ENCODE data around the gene DENND2A.

DENND2A gene

GRCh38 chr7:140640060-140640637 lies 464 bp downstream of the DENND2A start:
- Histone ChIP-seq H3K36me3 (ENCODE audit: control insufficient read depth in 4 of 4, insufficient read depth in 4 of 4, low read length in 3 of 4) (no peaks in the 10 kb centered on the region), H3K9me3 (ENCODE audit: control extremely low read depth in 1 of 5, control insufficient read depth in 4 of 5, insufficient read depth in 2 of 5, low read depth in 1 of 5, low read length in 4 of 5) (no peaks in the 10 kb centered on the region), H3K4me1 (ENCODE audit: control extremely low read depth in 1 of 4, control insufficient read depth in 4 of 4, insufficient read depth in 4 of 4, low read length in 3 of 4) (peaks cover 0 to 20% (median 15%) of the 10 kb centered on the region in 4 experiments), H3K27me3 (replicated peaks in 2 of 5; ENCODE audit: control insufficient read depth in 4 of 5, insufficient read depth in 5 of 5, low read length in 4 of 5) (peaks cover 0 to 74% (median 36%) of the 10 kb centered on the region in 5 experiments), H3K27ac (ENCODE audit: insufficient read depth in 1 of 2, low read depth in 1 of 2, low read length in 2 of 2, poor library complexity in 1 of 2, severe bottlenecking in 2 of 2) (no peak overlapping the region), H3K4me3 (ENCODE audit: control insufficient read depth in 1 of 7, extremely low read depth in 1 of 7, insufficient read depth in 4 of 7, low read depth in 2 of 7, low read length in 6 of 7) (peak overlapping the region; percentile 2 to 75 (median 51))
- ChIA-PET CTCF (interaction anchor here (0.9 to 1.2 kb wide), 3 partner anchors 13 to 29 kb away, joined by 3 read pairs; no protein-coding TSS in a partner anchor), POLR2A (no interaction called here)
- 0% methylated on average over 19 of the region's 74 CpGs for WGBS (ENCODE audit: insufficient coverage)
- peak in 2 of 3 donors; percentile 24 to 53 for DNase-seq

- DNase-seq, result peak; percentile 52 to 76 (median 72)
- 2% methylated on average over 6 of the region's 15 CpGs for WGBS (ENCODE audit: insufficient coverage)
- ChIA-PET POLR2A (no interaction called here), CTCF (interaction anchor here (0.9 to 1.4 kb wide), 3 partner anchors 13 to 17 kb away, joined by 3 read pairs; no protein-coding TSS in a partner anchor)
- H3K36me3 ChIP-seq (ENCODE audit: control insufficient read depth in 4 of 4, insufficient read depth in 4 of 4, low read length in 3 of 4), result no peaks in the 10 kb centered on the region
- no peak overlapping the region for H3K27ac ChIP-seq (ENCODE audit: insufficient read depth in 1 of 2, low read depth in 1 of 2, low read length in 2 of 2, poor library complexity in 1 of 2, severe bottlenecking in 2 of 2)
- peaks cover 0 to 20% (median 15%) of the 10 kb centered on the region in 4 experiments for H3K4me1 ChIP-seq (ENCODE audit: control extremely low read depth in 1 of 4, control insufficient read depth in 4 of 4, insufficient read depth in 4 of 4, low read length in 3 of 4)
- H3K9me3 ChIP-seq (ENCODE audit: control extremely low read depth in 1 of 5, control insufficient read depth in 4 of 5, insufficient read depth in 2 of 5, low read depth in 1 of 5, low read length in 4 of 5), result no peaks in the 10 kb centered on the region
- peaks cover 0 to 71% (median 36%) of the 10 kb centered on the region in 5 experiments for H3K27me3 ChIP-seq (replicated peaks in 2 of 5; ENCODE audit: control insufficient read depth in 4 of 5, insufficient read depth in 5 of 5, low read length in 4 of 5)
- peak overlapping the region in 6 of 7 experiments; percentile 34 to 75 (median 58) for H3K4me3 ChIP-seq (ENCODE audit: control insufficient read depth in 1 of 7, extremely low read depth in 1 of 7, insufficient read depth in 4 of 7, low read depth in 2 of 7, low read length in 6 of 7)
Observed at GRCh38 chr7:140639366-140640053, 1.1 kb downstream of the DENND2A start.

GRCh38 chr7:140638173-140638791 lies 2.3 kb downstream of the DENND2A start:
- Histone ChIP-seq H3K4me1 (ENCODE audit: control extremely low read depth in 1 of 4, control insufficient read depth in 4 of 4, insufficient read depth in 4 of 4, low read length in 3 of 4) (peaks cover 0 to 20% (median 15%) of the 10 kb centered on the region in 4 experiments), H3K4me3 (ENCODE audit: control insufficient read depth in 1 of 7, extremely low read depth in 1 of 7, insufficient read depth in 4 of 7, low read depth in 2 of 7, low read length in 6 of 7) (no peak overlapping the region), H3K27ac (ENCODE audit: insufficient read depth in 1 of 2, low read depth in 1 of 2, low read length in 2 of 2, poor library complexity in 1 of 2, severe bottlenecking in 2 of 2) (no peak overlapping the region), H3K36me3 (ENCODE audit: control insufficient read depth in 4 of 4, insufficient read depth in 4 of 4, low read length in 3 of 4) (no peaks in the 10 kb centered on the region), H3K9me3 (ENCODE audit: control extremely low read depth in 1 of 5, control insufficient read depth in 4 of 5, insufficient read depth in 2 of 5, low read depth in 1 of 5, low read length in 4 of 5) (no peaks in the 10 kb centered on the region), H3K27me3 (replicated peaks in 2 of 5; ENCODE audit: control insufficient read depth in 4 of 5, insufficient read depth in 5 of 5, low read length in 4 of 5) (peaks cover 0 to 64% (median 36%) of the 10 kb centered on the region in 5 experiments)
- DNase-seq, result no peak
- WGBS (ENCODE audit: insufficient coverage), result 100% methylated on average over 5 of the region's 6 CpGs
- POLR2A ChIA-PET, result no interaction called here
- CTCF ChIA-PET, result interaction anchor here (1.2 to 1.4 kb wide), 2 partner anchors 13 to 15 kb away, joined by 3 to 4 read pairs; no protein-coding TSS in a partner anchor

GRCh38 chr7:140637400-140637799 lies 3.2 kb downstream of the DENND2A start:
- CTCF ChIA-PET, result interaction anchor here (1.2 kb wide), 1 partner anchor 16 kb away, joined by 4 read pairs; no protein-coding TSS in a partner anchor

GRCh38 chr7:140635816-140636215 lies 4.8 kb downstream of the DENND2A start:
- no peak for DNase-seq
- Histone ChIP-seq H3K9me3 (ENCODE audit: control extremely low read depth in 1 of 5, control insufficient read depth in 4 of 5, insufficient read depth in 2 of 5, low read depth in 1 of 5, low read length in 4 of 5) (no peaks in the 10 kb centered on the region), H3K27me3 (replicated peaks in 2 of 5; ENCODE audit: control insufficient read depth in 4 of 5, insufficient read depth in 5 of 5, low read length in 4 of 5) (peaks cover 0 to 47% (median 26%) of the 10 kb centered on the region in 5 experiments), H3K4me1 (ENCODE audit: control extremely low read depth in 1 of 4, control insufficient read depth in 4 of 4, insufficient read depth in 4 of 4, low read length in 3 of 4) (peaks cover 0 to 14% (median 11%) of the 10 kb centered on the region in 4 experiments), H3K4me3 (ENCODE audit: control insufficient read depth in 1 of 7, extremely low read depth in 1 of 7, insufficient read depth in 4 of 7, low read depth in 2 of 7, low read length in 6 of 7) (no peak overlapping the region), H3K36me3 (ENCODE audit: control insufficient read depth in 4 of 4, insufficient read depth in 4 of 4, low read length in 3 of 4) (no peaks in the 10 kb centered on the region), H3K27ac (ENCODE audit: insufficient read depth in 1 of 2, low read depth in 1 of 2, low read length in 2 of 2, poor library complexity in 1 of 2, severe bottlenecking in 2 of 2) (no peak overlapping the region)
- ChIA-PET CTCF (interaction anchor here (0.9 to 1.0 kb wide), 2 partner anchors 17 to 117 kb away, joined by 3 read pairs; no protein-coding TSS in a partner anchor), POLR2A (no interaction called here)
- 100% methylated on average over 4 of the region's 5 CpGs for WGBS (ENCODE audit: insufficient coverage)

More at GRCh38 chr7:140637400-140637799, 3.2 kb downstream of the DENND2A start:
- 81% methylated on average over 3 of the region's 3 CpGs for WGBS (ENCODE audit: insufficient coverage)
- H3K4me3 ChIP-seq (ENCODE audit: control insufficient read depth in 1 of 7, extremely low read depth in 1 of 7, insufficient read depth in 4 of 7, low read depth in 2 of 7, low read length in 6 of 7), result no peak overlapping the region
- DNase-seq, result no peak
- peaks cover 0 to 20% (median 15%) of the 10 kb centered on the region in 4 experiments for H3K4me1 ChIP-seq (ENCODE audit: control extremely low read depth in 1 of 4, control insufficient read depth in 4 of 4, insufficient read depth in 4 of 4, low read length in 3 of 4)
- no peaks in the 10 kb centered on the region for H3K9me3 ChIP-seq (ENCODE audit: control extremely low read depth in 1 of 5, control insufficient read depth in 4 of 5, insufficient read depth in 2 of 5, low read depth in 1 of 5, low read length in 4 of 5)
- H3K27me3 ChIP-seq (replicated peaks in 2 of 5; ENCODE audit: control insufficient read depth in 4 of 5, insufficient read depth in 5 of 5, low read length in 4 of 5), result peaks cover 0 to 57% (median 31%) of the 10 kb centered on the region in 5 experiments
- POLR2A ChIA-PET, result no interaction called here
- H3K27ac ChIP-seq (ENCODE audit: insufficient read depth in 1 of 2, low read depth in 1 of 2, low read length in 2 of 2, poor library complexity in 1 of 2, severe bottlenecking in 2 of 2), result no peak overlapping the region
- H3K36me3 ChIP-seq (ENCODE audit: control insufficient read depth in 4 of 4, insufficient read depth in 4 of 4, low read length in 3 of 4), result no peaks in the 10 kb centered on the region

DNA sequence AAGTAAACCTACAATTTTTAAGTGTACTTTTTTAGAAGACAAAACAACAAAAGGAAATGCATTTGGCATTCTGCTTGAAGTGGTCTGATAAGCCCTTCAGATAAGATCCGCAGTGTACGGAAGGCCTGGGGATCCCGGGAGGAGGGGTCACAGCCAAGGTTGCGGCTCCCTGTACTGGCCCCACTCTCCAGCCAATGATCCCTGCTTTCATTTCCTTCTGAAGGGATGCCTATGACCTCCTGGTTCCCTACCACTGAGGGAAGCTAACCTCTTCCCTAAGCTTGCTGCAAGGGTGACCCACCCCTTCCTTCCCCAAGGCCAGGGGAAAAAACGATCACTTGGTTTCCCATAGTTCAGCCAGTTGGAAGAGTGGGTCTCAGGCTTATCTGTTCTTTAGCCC lies 5.3 kb downstream of the DENND2A start:
- peaks cover 0 to 45% (median 27%) of the 10 kb centered on the region in 5 experiments for H3K27me3 ChIP-seq (replicated peaks in 2 of 5; ENCODE audit: control insufficient read depth in 4 of 5, insufficient read depth in 5 of 5, low read length in 4 of 5)
- no peak overlapping the region for H3K4me3 ChIP-seq (ENCODE audit: control insufficient read depth in 1 of 7, extremely low read depth in 1 of 7, insufficient read depth in 4 of 7, low read depth in 2 of 7, low read length in 6 of 7)
- H3K27ac ChIP-seq (ENCODE audit: insufficient read depth in 1 of 2, low read depth in 1 of 2, low read length in 2 of 2, poor library complexity in 1 of 2, severe bottlenecking in 2 of 2), result no peak overlapping the region
- CTCF ChIA-PET, result interaction anchor here (0.9 to 1.0 kb wide), 2 partner anchors 18 to 117 kb away, joined by 3 read pairs; no protein-coding TSS in a partner anchor
- H3K36me3 ChIP-seq (ENCODE audit: control insufficient read depth in 4 of 4, insufficient read depth in 4 of 4, low read length in 3 of 4), result no peaks in the 10 kb centered on the region
- no peak for DNase-seq
- POLR2A ChIA-PET, result no interaction called here
- H3K9me3 ChIP-seq (ENCODE audit: control extremely low read depth in 1 of 5, control insufficient read depth in 4 of 5, insufficient read depth in 2 of 5, low read depth in 1 of 5, low read length in 4 of 5), result no peaks in the 10 kb centered on the region
- 94% methylated on average over 5 of the region's 5 CpGs for WGBS (ENCODE audit: insufficient coverage)
- H3K4me1 ChIP-seq (ENCODE audit: control extremely low read depth in 1 of 4, control insufficient read depth in 4 of 4, insufficient read depth in 4 of 4, low read length in 3 of 4), result peaks cover 0 to 12% (median 9%) of the 10 kb centered on the region in 4 experiments

Measured in common myeloid progenitor, CD34-positive (primary cell).